ENCODE data around the gene C19orf25.

C19orf25 gene

DNA sequence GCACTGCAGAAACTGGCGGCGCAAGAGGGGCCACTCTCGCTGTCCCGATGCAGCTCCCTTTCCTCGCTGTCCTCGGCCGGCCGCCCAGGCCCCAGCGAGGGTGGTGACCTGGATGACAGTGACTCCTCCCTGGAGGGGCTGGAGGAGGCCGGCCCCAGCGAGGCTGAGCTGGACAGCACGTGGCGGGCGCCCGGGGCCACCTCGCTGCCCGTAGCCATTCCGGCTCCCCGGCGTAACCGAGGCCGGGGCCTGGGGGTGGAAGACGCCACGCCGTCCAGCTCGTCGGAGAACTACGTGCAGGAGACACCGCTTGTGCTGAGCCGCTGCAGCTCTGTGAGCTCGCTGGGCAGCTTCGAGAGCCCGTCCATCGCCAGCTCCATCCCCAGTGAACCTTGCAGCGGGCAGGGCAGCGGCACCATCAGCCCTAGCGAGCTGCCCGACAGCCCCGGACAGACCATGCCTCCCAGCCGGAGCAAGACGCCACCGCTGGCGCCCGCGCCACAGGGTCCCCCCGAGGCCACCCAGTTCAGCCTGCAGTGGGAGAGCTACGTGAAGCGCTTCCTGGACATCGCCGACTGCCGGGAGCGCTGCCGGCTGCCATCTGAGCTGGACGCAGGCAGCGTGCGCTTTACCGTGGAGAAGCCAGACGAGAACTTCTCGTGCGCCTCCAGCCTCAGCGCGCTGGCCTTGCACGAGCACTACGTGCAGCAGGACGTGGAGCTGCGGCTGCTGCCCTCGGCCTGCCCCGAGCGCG lies 12.4 kb downstream of the C19orf25 start:
- no peak for DNase-seq (ENCODE audit: low read depth in 3 of 3)

DNA sequence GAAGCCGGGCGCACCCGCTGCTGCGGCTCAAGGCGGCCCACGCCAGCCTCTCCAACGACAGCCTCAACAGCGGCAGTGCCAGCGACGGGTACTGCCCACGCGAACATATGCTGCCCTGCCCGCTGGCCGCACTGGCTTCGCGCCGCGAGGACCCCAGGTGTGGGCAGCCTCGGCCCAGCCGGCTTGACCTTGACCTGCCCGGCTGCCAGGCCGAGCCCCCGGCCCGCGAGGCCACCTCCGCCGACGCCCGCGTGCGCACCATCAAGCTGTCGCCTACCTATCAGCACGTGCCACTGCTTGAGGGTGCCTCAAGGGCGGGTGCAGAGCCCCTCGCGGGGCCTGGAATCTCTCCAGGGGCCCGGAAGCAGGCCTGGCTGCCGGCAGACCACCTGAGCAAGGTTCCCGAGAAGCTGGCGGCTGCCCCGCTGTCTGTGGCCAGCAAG lies 13.0 kb downstream of the C19orf25 start:
- DNase-seq (ENCODE audit: low read depth in 3 of 3), result no peak

GRCh38 chr19:1465191-1466016 lies 13.6 kb downstream of the C19orf25 start:
- DNase-seq (ENCODE audit: low read depth in 3 of 3), result no peak

GRCh38 chr19:1461862-1462261 lies 17.2 kb downstream of the C19orf25 start:
- no peak for DNase-seq (ENCODE audit: low read depth in 3 of 3)

- no peak for DNase-seq (ENCODE audit: low read depth in 3 of 3)
Measured at GRCh38 chr19:1460033-1460995, 18.7 kb downstream of the C19orf25 start.

DNA sequence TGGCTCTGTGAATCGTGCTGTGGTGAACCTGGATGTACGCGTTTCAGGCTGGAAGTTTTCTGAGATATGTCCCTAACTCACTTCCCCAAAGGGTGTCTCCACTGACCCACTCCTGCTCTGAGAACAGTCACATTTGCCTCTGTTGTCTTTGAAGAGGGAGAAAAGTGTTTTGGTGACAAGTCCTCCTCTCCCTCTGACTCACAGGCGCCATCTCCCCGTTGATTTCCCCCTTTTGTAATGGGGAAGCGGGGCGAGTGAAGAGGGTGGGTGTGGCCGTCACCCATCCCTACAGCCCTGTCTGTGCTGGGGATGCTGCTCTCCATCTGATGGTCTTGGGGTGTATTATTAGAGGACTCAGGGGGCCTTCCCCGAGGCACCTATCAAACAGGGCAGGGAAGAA lies 19.5 kb downstream of the C19orf25 start:
- DNase-seq (ENCODE audit: low read depth in 3 of 3), result no peak

- no peak for DNase-seq (ENCODE audit: low read depth in 3 of 3)
Measured at GRCh38 chr19:1457892-1458291, 21.1 kb downstream of the C19orf25 start.

DNA sequence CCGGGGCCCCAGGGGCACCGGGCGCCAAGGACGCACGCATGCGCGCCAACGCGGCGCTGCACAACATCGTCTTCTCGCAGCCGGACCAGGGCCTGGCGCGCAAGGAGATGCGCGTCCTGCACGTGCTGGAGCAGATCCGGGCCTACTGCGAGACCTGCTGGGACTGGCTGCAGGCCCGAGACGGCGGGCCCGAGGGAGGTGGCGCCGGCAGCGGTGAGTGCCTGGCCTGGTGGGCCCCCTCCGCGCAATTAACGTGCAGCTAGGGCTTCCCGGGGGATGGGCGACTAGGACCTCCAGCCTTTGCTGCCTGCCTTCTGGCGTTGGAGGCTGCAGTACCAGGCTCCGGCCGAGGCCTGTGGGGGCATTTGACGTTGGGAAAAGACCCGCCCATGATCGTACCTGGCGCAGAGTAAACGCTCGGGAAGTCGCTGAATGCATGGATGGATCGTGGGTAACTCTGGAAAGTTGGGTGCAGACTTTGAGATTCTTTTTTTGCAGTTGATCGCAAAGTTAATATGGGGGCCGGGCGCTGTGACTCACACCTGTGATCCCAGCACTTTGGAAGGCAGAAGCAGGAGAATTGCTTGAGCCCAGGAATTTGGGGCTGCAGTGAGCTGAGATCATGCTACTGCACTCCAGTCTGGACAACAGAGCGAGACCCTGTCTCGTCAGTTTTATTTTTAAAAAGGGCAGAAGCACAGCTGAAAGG lies 21.8 kb downstream of the C19orf25 start:
- no peak for DNase-seq (ENCODE audit: low read depth in 3 of 3)

GRCh38 chr19:1456121-1456900 lies 22.7 kb downstream of the C19orf25 start:
- DNase-seq (ENCODE audit: low read depth in 3 of 3), result no peak

DNA sequence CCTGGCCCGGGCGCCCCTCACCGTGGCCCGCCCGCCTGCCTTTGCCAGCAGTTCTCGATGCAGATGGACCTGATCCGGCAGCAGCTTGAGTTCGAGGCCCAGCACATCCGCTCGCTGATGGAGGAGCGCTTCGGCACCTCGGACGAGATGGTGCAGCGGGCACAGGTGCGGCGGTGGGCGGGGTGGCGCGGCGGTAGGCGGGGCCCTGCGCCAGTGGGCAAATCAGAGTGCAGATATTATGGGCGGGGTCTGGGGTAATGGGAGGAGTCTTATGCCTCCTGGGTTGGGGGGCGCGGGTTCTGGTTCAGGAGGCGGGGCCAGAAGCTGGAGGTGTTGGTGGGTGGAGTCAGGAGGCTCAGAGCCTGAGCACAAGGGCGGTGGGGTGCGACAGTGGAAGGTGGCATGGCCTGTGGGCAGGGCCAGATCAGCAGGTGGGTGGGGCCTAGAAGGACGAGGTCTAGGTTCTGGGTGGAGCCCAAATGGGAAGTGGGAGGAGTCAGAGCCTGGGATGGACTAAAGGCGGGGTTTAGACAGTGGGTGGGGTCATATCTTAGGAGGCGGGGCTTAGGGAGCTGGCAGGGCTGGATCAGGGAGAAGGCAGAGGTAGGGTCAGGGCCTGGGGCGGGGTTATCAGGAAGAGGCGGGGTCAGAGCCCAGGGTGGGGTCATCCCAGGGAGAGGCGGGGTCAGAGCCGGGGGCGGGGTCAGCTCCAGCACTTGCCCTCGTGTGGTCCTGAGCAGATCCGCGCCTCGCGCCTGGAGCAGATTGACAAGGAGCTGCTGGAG lies 23.5 kb downstream of the C19orf25 start:
- DNase-seq (ENCODE audit: low read depth in 3 of 3), result peak in 2 of 3 donors; percentile 65 to 70

DNA sequence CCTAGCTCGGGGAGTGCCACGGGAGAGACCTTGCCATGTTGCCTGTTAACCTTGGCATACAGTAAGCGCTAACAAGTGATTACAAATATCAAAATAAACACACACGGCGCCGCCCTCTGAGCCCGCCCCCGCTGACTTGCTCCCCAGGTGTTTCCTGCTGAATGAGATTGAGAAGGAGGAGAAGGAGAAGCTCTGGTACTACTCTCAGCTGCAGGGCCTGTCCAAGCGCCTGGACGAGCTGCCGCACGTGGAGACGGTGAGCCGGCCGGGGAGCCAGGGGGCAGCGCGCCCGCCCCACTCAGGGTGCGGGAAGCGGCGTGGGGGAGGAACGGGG lies 24.0 kb downstream of the C19orf25 start:
- no peak for DNase-seq (ENCODE audit: low read depth in 3 of 3)

GRCh38 chr19:1453525-1454364 lies 25.3 kb downstream of the C19orf25 start:
- DNase-seq (ENCODE audit: low read depth in 3 of 3), result no peak

- DNase-seq (ENCODE audit: low read depth in 3 of 3), result no peak
Measured at GRCh38 chr19:1452802-1453524, 26.1 kb downstream of the C19orf25 start.

- no peak for DNase-seq (ENCODE audit: low read depth in 3 of 3)
Measured at GRCh38 chr19:1451916-1452801, 26.9 kb downstream of the C19orf25 start.

- no peak for DNase-seq (ENCODE audit: low read depth in 3 of 3)
Measured at GRCh38 chr19:1450735-1451731, 28.0 kb downstream of the C19orf25 start.
